Upper lobe of right lung (tissue), 1 donor: Measurements from ENCODE around the gene PLXNA2. TPM values are rescaled to one million over a fixed set of nuclear protein-coding genes. Genes with fewer than 3 reads are reported as not detected.

ENCODE experiments used
- ATAC-seq: fragments of 200-7000 bp; cut with Tn5 transposase; one replicate; pipeline ENCODE4 v1.9.1; 2020; ENCODE audit warnings: mild to moderate bottlenecking, moderate library complexity
- DNase-seq: peaks from one replicate; pipeline ENCODE4 v3.0.0-alpha.2; 2020
- H3K27ac ChIP-seq: fragments of 200-600 bp; one replicate; pipeline ENCODE4 v1.8.0; 2022
- H3K27me3 ChIP-seq: fragments of 200-600 bp; one replicate; pipeline ENCODE4 v1.8.0; 2022; ENCODE audit warnings: mild to moderate bottlenecking
- H3K36me3 ChIP-seq: fragments of 200-600 bp; one replicate; pipeline ENCODE4 v1.8.0; 2022
- H3K4me1 ChIP-seq: fragments of 200-600 bp; one replicate; pipeline ENCODE4 v1.8.0; 2022
- H3K4me3 ChIP-seq: fragments of 200-600 bp; one replicate; pipeline ENCODE4 v1.8.0; 2022; ENCODE audit warnings: mild to moderate bottlenecking
- H3K9me3 ChIP-seq: fragments of 200-600 bp; one replicate; pipeline ENCODE4 v1.8.0; 2022
- CTCF ChIP-seq: fragments of 200-600 bp; IDR thresholded peaks from one replicate; pipeline ENCODE4 v1.8.0; 2022; ENCODE audit warnings: antibody characterized with exemption
- intact Hi-C: fragments of 100-400 bp; cut with DNase I; formaldehyde crosslinking; loops from one replicate; pipeline ENCODE4 v1.11.0; 2022
- total RNA-seq: library from RNA; stranded (reverse); fragmentation: NEBNext Ultra II Directional; extraction: Animal tissue kit (Norgen Biotek cat#: 25700); gene quantifications from one replicate; pipeline ENCODE4 v1.2.1, GENCODE V29; 2021
- donor health status: DM: no; HTN: yes; CAD: no; lungs with severe emphysema.

The PLXNA2 gene
- total RNA-seq, 1 donor from 2014 or later, result 98.5 TPM

DNA sequence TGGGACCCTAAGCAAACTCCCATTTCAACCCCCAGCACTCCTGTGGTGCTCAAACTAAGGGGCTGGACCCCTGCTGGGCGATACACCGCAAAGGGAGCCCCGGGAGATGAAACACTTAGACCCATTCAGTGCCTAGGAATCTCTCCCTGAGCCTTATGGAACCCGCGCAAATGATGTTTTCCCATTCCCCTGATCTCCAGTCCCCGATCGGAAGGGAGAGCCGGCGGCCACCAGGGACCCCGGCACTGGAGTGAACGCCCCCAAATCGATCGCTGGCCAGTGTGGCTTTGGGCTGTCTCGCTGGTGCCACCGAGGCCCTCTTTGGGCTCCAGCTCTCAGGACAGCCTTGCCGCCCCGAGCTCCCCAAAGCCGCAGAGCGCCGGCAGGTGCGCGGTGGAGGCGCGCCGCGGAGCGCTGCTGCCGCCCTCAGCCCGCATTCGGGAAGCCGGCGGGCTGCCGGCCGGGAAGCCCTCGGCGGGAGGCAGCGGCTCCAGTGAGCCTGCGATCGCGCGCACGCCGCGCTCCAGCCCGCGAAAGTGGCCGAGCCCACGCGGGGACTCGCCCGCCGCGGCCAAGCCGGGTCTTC is 1.1 kb downstream of the PLXNA2 start:
- no peak for TF ChIP-seq CTCF
- peak overlapping the region; percentile 92 for H3K4me3 ChIP-seq
- intact Hi-C loops, result loop anchor here (10.0 kb wide), 2 partner anchors 108 to 218 kb away; no protein-coding TSS in a partner anchor
- no peaks in the 10 kb centered on the region for H3K9me3 ChIP-seq
- no peaks in the 10 kb centered on the region for H3K27me3 ChIP-seq
- H3K36me3 ChIP-seq, result no peaks in the 10 kb centered on the region
- peak; percentile 40 for ATAC-seq
- H3K4me1 ChIP-seq, result peaks cover 37% of the 10 kb centered on the region
- H3K27ac ChIP-seq, result peak overlapping the region; percentile 88
- DNase-seq, result peak; percentile 76

DNA sequence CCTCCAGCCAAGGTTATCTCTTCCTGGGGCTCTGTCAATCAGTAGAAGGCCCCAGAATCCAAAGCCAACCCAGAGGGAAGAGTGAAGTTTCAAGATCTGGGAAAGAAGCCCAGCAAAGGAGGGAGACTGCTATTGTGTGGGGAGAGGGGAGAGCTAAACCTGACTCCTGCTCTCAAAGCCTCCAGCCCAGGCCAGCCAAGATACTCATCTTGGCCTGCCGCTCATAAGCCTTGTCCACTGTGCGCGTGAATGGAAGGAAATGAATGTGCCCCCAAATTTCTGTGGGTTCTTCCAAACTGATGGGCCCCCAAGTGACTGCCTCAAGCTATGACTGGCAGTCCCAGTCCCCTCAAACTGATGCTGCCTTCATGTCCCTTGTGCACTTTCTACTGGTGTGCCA is 2.0 kb downstream of the PLXNA2 start:
- TF ChIP-seq CTCF, result no peak
- Histone ChIP-seq H3K4me3 (peak overlapping the region; percentile 92), H3K9me3 (no peaks in the 10 kb centered on the region), H3K36me3 (peaks cover 3% of the 10 kb centered on the region), H3K27me3 (no peaks in the 10 kb centered on the region), H3K4me1 (peaks cover 46% of the 10 kb centered on the region), H3K27ac (peak overlapping the region; percentile 88)
- intact Hi-C loops, result loop anchor here (10.0 kb wide), 2 partner anchors 107 to 217 kb away; no protein-coding TSS in a partner anchor
- no peak for DNase-seq
- ATAC-seq, result no peak

GRCh38 chr1:208241512-208241911 is 2.7 kb downstream of the PLXNA2 start:
- Histone ChIP-seq H3K4me3 (peak overlapping the region; percentile 92), H3K9me3 (no peaks in the 10 kb centered on the region), H3K27ac (peak overlapping the region; percentile 88), H3K27me3 (no peaks in the 10 kb centered on the region), H3K4me1 (peaks cover 52% of the 10 kb centered on the region), H3K36me3 (peaks cover 6% of the 10 kb centered on the region)
- TF ChIP-seq CTCF, result no peak
- ATAC-seq (no peak), DNase-seq (no peak)
- intact Hi-C loops, result loop anchor here (10.0 kb wide), 2 partner anchors 107 to 217 kb away; no protein-coding TSS in a partner anchor

- no peak overlapping the region for H3K27ac ChIP-seq
- H3K4me1 ChIP-seq, result peaks cover 59% of the 10 kb centered on the region
- no peaks in the 10 kb centered on the region for H3K9me3 ChIP-seq
- intact Hi-C loops, result loop anchor here (10.0 kb wide), 2 partner anchors 106 to 216 kb away; no protein-coding TSS in a partner anchor
- no peak for TF ChIP-seq CTCF
- no peaks in the 10 kb centered on the region for H3K27me3 ChIP-seq
- H3K36me3 ChIP-seq, result peaks cover 6% of the 10 kb centered on the region
- H3K4me3 ChIP-seq, result peak overlapping the region; percentile 92
- ATAC-seq (no peak), DNase-seq (no peak)
These were observed 3.4 kb downstream of the PLXNA2 start for GRCh38 chr1:208240662-208241355.

GRCh38 chr1:208239473-208240381 is 4.5 kb downstream of the PLXNA2 start:
- ATAC-seq, result no peak
- intact Hi-C loops, result loop anchor here (10.0 kb wide), 2 partner anchors 105 to 215 kb away; no protein-coding TSS in a partner anchor
- DNase-seq, result no peak
- peak overlapping the region; percentile 92 for H3K4me3 ChIP-seq
- no peaks in the 10 kb centered on the region for H3K27me3 ChIP-seq
- H3K4me1 ChIP-seq, result peaks cover 63% of the 10 kb centered on the region
- H3K9me3 ChIP-seq, result no peaks in the 10 kb centered on the region
- peak overlapping the region; percentile 18 for H3K27ac ChIP-seq
- peaks cover 6% of the 10 kb centered on the region for H3K36me3 ChIP-seq
- no peak for TF ChIP-seq CTCF
